Lung (tissue), 12 donors: ENCODE data around the gene SCAMP1. TPM values are rescaled to one million over a fixed set of nuclear protein-coding genes. Genes with fewer than 3 reads are reported as not detected.

Source experiments
- ATAC-seq: fragments of 200-7000 bp; cut with Tn5 transposase; one replicate; pipeline ENCODE4 v1.9.1; 2020; ENCODE audit warnings: moderate number of reproducible peaks; ENCODE audit not compliant: insufficient read depth, low FRiP score
- DNase-seq, 3 donors: peaks; one replicate each; pipeline ENCODE4 v3.0.0-alpha.2; 2013 to 2017
- H3K27ac ChIP-seq, 2 donors: one replicate each; pipeline ENCODE4 v1.5.1; 2013; ENCODE audit warnings: mild to moderate bottlenecking in 2 of 2, moderate library complexity in 2 of 2, control low read depth in 1 of 2, inconsistent platforms in 1 of 2, low read depth in 1 of 2, low read length in 1 of 2
- H3K27me3 ChIP-seq, 3 donors: one replicate each; pipeline ENCODE4 v1.5.1; 2013; ENCODE audit warnings: low read length in 2 of 3; ENCODE audit not compliant: control insufficient read depth in 3 of 3, insufficient read depth in 3 of 3
- H3K36me3 ChIP-seq, 4 donors: one replicate each; pipeline ENCODE4 v1.5.1; 2013; ENCODE audit warnings: low read length in 4 of 4, mild to moderate bottlenecking in 1 of 4, moderate library complexity in 1 of 4; ENCODE audit not compliant: control insufficient read depth in 4 of 4, insufficient read depth in 4 of 4
- H3K4me1 ChIP-seq, 5 donors: one replicate each; pipeline ENCODE4 v1.5.1; 2013; ENCODE audit warnings: low read length in 5 of 5, mild to moderate bottlenecking in 2 of 5, moderate library complexity in 1 of 5; ENCODE audit not compliant: control insufficient read depth in 5 of 5, insufficient read depth in 5 of 5
- H3K4me3 ChIP-seq: one replicate; pipeline ENCODE4 v1.5.1; 2013; ENCODE audit warnings: mild to moderate bottlenecking, control low read depth, moderate library complexity
- H3K9ac ChIP-seq, 2 donors: one replicate each; pipeline ENCODE4 v1.5.1; 2013; ENCODE audit warnings: low read length in 2 of 2, control low read depth in 1 of 2; ENCODE audit not compliant: insufficient read depth in 1 of 2
- H3K9me3 ChIP-seq, 4 donors: one replicate each; pipeline ENCODE4 v1.5.1; 2013; ENCODE audit warnings: low read length in 3 of 4, mild to moderate bottlenecking in 1 of 4, moderate library complexity in 1 of 4; ENCODE audit not compliant: control insufficient read depth in 4 of 4, insufficient read depth in 3 of 4
- WGBS, 2 donors: extraction: QIAGEN DNeasy Blood & Tissue Kit; methylation state at CpG; one replicate each; pipeline ENCODE4 v1.1.7; 2013; 5-methylcytosine and 5-hydroxymethylcytosine counted together
- polyA plus RNA-seq, 2 donors: library from polyadenylated mRNA; stranded (reverse); fragments of 200-250 nt; gene quantifications; one replicate each; pipeline ENCODE4 v1.2.1, GENCODE V29; 2013
- total RNA-seq, 2 donors: library from RNA; depleted of rRNA in 1 of 2; stranded (reverse); fragments of >200 nt in 1 of 2; gene quantifications; one replicate each; pipeline ENCODE4 v1.2.1, GENCODE V29; 2014 to 2021
- TF ChIP-seq, protein P1 (sequence below): IDR thresholded peaks from 2 replicates; pipeline ENCODE4 v1.5.1; 2012; ENCODE audit warnings: mild to moderate bottlenecking; ENCODE audit errors: control extremely low read depth, extremely low read depth
- donor health status: control.
- donor health status: control.
- donor health status: Bipolar disorder and iron deficiency.
- donor health status: healthy.
- donor health status: DM: yes; HTN: yes; CAD: no.

The SCAMP1 gene
- total and polyA plus RNA-seq, 4 donors: 7.7 to 45.8 (median 16.9) TPM

DNA sequence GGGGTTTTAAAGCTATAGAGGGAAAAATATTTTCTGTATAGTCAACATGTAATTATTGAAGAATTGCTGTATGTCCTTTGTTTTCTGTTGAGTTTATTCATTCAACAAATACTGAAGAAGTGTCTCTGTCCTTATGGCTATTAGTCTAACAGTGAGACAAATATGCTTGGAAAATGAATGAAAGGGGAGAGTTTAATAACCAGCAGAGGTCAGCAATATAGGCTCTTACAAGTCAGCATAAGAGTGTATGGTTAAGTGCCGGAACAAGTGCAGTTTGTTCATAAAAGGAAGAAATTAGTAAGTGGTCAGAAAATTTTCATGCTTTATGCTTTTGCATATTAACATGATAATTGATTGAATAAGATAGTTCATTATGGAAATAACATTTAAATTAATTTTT is 3.6 kb downstream of the SCAMP1 start:
- DNase-seq (peak in 1 of 3 donors; percentile 6), ATAC-seq (no peak)
- 87 to 95% methylated on average over 1 of the region's 1 CpG for WGBS, 2 donors
- no peaks in the 10 kb centered on the region for H3K9me3 ChIP-seq
- H3K36me3 ChIP-seq: no peaks in the 10 kb centered on the region
- H3K27ac ChIP-seq: no peak overlapping the region
- TF ChIP-seq, protein P1, sequence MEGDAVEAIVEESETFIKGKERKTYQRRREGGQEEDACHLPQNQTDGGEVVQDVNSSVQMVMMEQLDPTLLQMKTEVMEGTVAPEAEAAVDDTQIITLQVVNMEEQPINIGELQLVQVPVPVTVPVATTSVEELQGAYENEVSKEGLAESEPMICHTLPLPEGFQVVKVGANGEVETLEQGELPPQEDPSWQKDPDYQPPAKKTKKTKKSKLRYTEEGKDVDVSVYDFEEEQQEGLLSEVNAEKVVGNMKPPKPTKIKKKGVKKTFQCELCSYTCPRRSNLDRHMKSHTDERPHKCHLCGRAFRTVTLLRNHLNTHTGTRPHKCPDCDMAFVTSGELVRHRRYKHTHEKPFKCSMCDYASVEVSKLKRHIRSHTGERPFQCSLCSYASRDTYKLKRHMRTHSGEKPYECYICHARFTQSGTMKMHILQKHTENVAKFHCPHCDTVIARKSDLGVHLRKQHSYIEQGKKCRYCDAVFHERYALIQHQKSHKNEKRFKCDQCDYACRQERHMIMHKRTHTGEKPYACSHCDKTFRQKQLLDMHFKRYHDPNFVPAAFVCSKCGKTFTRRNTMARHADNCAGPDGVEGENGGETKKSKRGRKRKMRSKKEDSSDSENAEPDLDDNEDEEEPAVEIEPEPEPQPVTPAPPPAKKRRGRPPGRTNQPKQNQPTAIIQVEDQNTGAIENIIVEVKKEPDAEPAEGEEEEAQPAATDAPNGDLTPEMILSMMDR: no peak
- H3K4me3 ChIP-seq: no peak overlapping the region
- no peak overlapping the region for H3K9ac ChIP-seq
- no peaks in the 10 kb centered on the region for H3K27me3 ChIP-seq
- H3K4me1 ChIP-seq: peaks cover 0 to 15% (median 8%) of the 10 kb centered on the region in 5 donors

DNA sequence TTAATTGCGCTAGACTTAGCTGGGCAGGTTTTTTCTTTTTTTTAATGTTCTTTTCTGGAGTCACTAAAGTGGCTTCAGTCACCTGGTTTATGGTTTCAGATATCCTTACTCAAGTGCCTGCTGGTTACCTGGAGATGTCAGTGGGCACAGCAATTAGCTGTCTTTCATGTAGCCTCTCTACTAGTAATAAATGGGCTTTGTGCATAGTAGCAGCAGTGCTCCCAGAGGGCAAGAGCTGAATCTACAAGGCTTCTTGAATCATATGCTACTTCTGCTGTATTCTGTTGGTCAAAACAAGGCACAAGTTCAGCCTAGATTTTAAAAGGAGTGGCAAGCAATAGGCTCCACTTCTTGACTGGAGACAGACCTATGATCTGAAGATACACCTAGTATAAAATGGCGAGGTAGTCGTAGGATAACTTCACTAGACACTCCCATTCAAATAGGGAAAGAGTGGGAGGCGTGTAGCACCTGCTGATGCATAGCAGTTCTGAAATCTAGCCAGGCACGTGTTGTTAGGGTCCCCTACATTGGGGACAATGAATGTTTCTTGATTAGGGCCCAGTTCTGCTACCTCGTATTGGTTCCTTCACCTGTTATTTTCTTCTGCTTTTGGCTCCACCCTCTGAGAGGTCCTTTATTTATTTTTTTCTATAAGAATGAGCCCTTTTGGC is 7.0 kb downstream of the SCAMP1 start:
- H3K27me3 ChIP-seq: no peaks in the 10 kb centered on the region
- no peak overlapping the region for H3K9ac ChIP-seq
- no peaks in the 10 kb centered on the region for H3K36me3 ChIP-seq
- ATAC-seq: no peak
- 86 to 91% methylated on average over 6 of the region's 6 CpGs for WGBS, 2 donors
- TF ChIP-seq, protein P1: no peak
- H3K4me1 ChIP-seq: peaks cover 0 to 22% (median under 1%) of the 10 kb centered on the region in 5 donors
- no peak overlapping the region for H3K4me3 ChIP-seq
- no peaks in the 10 kb centered on the region for H3K9me3 ChIP-seq
- no peak overlapping the region for H3K27ac ChIP-seq
- DNase-seq: no peak

DNA sequence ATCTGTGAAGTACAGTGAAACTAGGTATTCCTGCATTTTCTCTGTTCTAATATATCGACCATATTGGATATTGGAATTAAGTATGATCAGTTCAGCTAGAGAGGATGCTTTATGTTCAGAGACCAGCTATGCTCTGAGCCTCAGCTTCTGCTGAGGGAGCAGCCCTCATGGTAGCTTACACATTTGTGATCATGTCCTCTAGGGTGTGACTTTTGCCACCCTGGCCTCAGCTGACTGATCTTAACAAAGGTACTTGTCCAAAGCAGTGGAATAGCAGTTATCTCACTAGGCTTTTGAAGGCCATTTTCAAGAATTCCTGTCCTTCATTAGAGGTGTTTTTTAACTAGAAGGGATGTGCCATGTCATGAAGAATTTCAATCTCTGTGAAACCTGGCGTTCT is 9.3 kb downstream of the SCAMP1 start:
- Histone ChIP-seq H3K27ac (no peak overlapping the region), H3K4me3 (no peak overlapping the region), H3K4me1 (peaks cover 0 to 22% (median 4%) of the 10 kb centered on the region in 5 donors), H3K9me3 (no peaks in the 10 kb centered on the region), H3K27me3 (no peaks in the 10 kb centered on the region), H3K36me3 (no peaks in the 10 kb centered on the region), H3K9ac (no peak overlapping the region)
- ATAC-seq: no peak
- TF ChIP-seq, protein P1: no peak
- 95 to 98% methylated on average over 2 of the region's 2 CpGs for WGBS, 2 donors
- DNase-seq: no peak

DNA sequence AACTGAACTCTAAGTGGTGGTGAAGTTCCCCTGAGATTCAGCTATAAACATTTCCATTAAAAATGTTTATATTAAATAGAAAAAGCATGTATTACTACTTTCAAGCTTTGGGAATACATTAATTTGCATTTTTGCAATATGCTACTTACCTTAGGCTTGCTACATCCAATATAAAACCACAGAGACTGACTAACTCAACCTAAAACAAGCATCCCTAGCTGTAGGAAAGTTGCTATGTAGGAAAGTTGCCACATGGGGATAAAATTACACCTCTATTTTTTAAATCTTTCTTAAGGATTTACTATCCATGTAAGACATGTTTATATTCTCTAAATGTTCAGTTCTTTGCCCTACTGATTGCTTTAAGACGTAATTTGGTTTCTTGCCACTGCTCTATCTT is 12.8 kb downstream of the SCAMP1 start:
- Histone ChIP-seq H3K27ac (no peak overlapping the region), H3K36me3 (no peaks in the 10 kb centered on the region), H3K9ac (no peak overlapping the region), H3K4me3 (no peak overlapping the region), H3K27me3 (no peaks in the 10 kb centered on the region), H3K9me3 (no peaks in the 10 kb centered on the region), H3K4me1 (peaks cover 0 to 24% (median 3%) of the 10 kb centered on the region in 5 donors)
- WGBS, 2 donors: 98 to 99% methylated on average over 1 of the region's 1 CpG
- DNase-seq (peak in 2 of 3 donors; percentile 10 to 19), ATAC-seq (no peak)
- TF ChIP-seq, protein P1: no peak
